HL-60 (cell line): ENCODE data around the gene SPATA20.

ENCODE experiments used
- GABPA ChIP-seq: IDR thresholded peaks from 2 replicates; pipeline ENCODE4 v1.6.1; 2012; ENCODE audit warnings: low read depth
- POLR2AphosphoS5 ChIP-seq: IDR thresholded peaks from 2 replicates; pipeline ENCODE4 v1.6.1; 2012; ENCODE audit warnings: low read depth

- TF ChIP-seq POLR2AphosphoS5 (no peak), GABPA (no peak)
Measured at GRCh38 chr17:50518384-50519023, 28.5 kb upstream of the SPATA20 start.
